GM19452 (cell line): ENCODE measurements around the gene RAD23A.
"Not testable (repeated sequence)": the region's sequence is repeated elsewhere in the genome, so short reads cannot be mapped to it uniquely, and the experiment has no call there.

Source experiments
- ATAC-seq: cut with Tn5 transposase; IDR thresholded peaks from one replicate; pipeline ENCODE4 v1.9.1; 2021; ENCODE audit not compliant: unreplicated experiment

The RAD23A gene

GRCh38 chr19:12945479-12946091, at the start of gene RAD23A:
TSS of gene RAD23A (plus strand) at chr19:12945862. CDS start at chr19:12945949, 87 bp downstream.
- ATAC-seq, result peak; percentile 75

GRCh38 chr19:12896460-12896859, 49.2 kb upstream of the RAD23A start:
- ATAC-seq, result no peak

- ATAC-seq, result peak; percentile 81
Observed at GRCh38 chr19:12899891-12900518, 45.7 kb upstream of the RAD23A start.

- no peak for ATAC-seq
Observed at GRCh38 chr19:12907166-12907565, 38.5 kb upstream of the RAD23A start.

- ATAC-seq, result no peak
Observed at GRCh38 chr19:12912571-12912970, 33.1 kb upstream of the RAD23A start.

GRCh38 chr19:12913011-12913561, 32.6 kb upstream of the RAD23A start:
- ATAC-seq, result no peak

- ATAC-seq, result no peak
Observed at GRCh38 chr19:12913851-12914690, 31.6 kb upstream of the RAD23A start.

GRCh38 chr19:12915860-12916259, 29.8 kb upstream of the RAD23A start:
- ATAC-seq, result not testable (repeated sequence)

GRCh38 chr19:12918253-12918652, 27.4 kb upstream of the RAD23A start:
- no peak for ATAC-seq

GRCh38 chr19:12921047-12921446, 24.6 kb upstream of the RAD23A start:
- ATAC-seq, result no peak

- no peak for ATAC-seq
Observed at GRCh38 chr19:12922959-12923358, 22.7 kb upstream of the RAD23A start.

GRCh38 chr19:12924621-12925310, 20.9 kb upstream of the RAD23A start:
- no peak for ATAC-seq

GRCh38 chr19:12930002-12930645, 15.5 kb upstream of the RAD23A start:
- no peak for ATAC-seq

- ATAC-seq, result no peak
Observed at GRCh38 chr19:12932392-12933286, 13.0 kb upstream of the RAD23A start.

- ATAC-seq, result peak; percentile 49
Observed at GRCh38 chr19:12933287-12934072, 12.2 kb upstream of the RAD23A start, which contains the start of gene FARSA. TSS of gene FARSA (minus strand) at chr19:12933711. CDS start at chr19:12933696, 15 bp downstream.

GRCh38 chr19:12935071-12935470, 10.6 kb upstream of the RAD23A start:
- ATAC-seq, result no peak

- ATAC-seq, result no peak
Observed at GRCh38 chr19:12936582-12936981, 9.1 kb upstream of the RAD23A start.

- no peak for ATAC-seq
Observed at GRCh38 chr19:12937093-12937926, 8.4 kb upstream of the RAD23A start.
